SU-DHL-6 (cell line): ENCODE measurements around the gene CDK6.

Experiments
- EZH2phosphoT487 ChIP-seq: fragments of 200-600 bp; sonication (generic), shearing (Covaris generic); conservative IDR thresholded peaks from 2 replicates; pipeline ENCODE4 v1.6.1; 2018; ENCODE audit warnings: mild to moderate bottlenecking, antibody characterized with exemption, low read length, moderate library complexity, mixed read lengths
- TF ChIP-seq, protein P1 (sequence below): fragments of 200-600 bp; sonication (generic); IDR thresholded peaks from one replicate; pipeline ENCODE4 v1.5.1; 2017; ENCODE audit warnings: antibody characterized with exemption, mild to moderate bottlenecking, low read length, moderate library complexity; ENCODE audit not compliant: insufficient read depth, poor library complexity, severe bottlenecking

DNA sequence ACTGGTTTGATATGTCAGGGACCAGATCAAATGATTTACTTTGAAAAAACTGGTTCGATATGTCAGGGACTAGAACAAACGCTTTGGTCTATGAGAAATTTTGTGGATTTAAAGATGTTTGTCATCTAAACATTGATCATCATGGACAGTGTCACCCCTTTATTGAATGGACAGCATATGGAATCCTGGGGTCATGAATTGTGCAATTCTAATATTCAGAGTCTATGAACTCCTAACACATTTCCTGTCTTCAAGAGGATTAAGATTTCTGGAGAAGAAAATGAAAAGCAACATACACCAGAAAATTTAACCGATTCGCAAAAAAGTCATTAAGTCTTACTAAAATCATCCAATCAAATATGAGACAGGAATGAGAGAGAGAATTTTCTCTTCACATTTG, 139.8 kb downstream of the CDK6 start:
- TF ChIP-seq, protein P1, sequence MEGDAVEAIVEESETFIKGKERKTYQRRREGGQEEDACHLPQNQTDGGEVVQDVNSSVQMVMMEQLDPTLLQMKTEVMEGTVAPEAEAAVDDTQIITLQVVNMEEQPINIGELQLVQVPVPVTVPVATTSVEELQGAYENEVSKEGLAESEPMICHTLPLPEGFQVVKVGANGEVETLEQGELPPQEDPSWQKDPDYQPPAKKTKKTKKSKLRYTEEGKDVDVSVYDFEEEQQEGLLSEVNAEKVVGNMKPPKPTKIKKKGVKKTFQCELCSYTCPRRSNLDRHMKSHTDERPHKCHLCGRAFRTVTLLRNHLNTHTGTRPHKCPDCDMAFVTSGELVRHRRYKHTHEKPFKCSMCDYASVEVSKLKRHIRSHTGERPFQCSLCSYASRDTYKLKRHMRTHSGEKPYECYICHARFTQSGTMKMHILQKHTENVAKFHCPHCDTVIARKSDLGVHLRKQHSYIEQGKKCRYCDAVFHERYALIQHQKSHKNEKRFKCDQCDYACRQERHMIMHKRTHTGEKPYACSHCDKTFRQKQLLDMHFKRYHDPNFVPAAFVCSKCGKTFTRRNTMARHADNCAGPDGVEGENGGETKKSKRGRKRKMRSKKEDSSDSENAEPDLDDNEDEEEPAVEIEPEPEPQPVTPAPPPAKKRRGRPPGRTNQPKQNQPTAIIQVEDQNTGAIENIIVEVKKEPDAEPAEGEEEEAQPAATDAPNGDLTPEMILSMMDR = no peak
- no peak for TF ChIP-seq EZH2phosphoT487
